OCI-LY3 (cell line): ENCODE measurements around the gene CLDN9.

Source experiments
- H2AFZ ChIP-seq: fragments of 200-600, 300-600 bp; shearing (Covaris generic); 2 replicates; pipeline ENCODE4 v1.6.0; 2014; ENCODE audit warnings: antibody characterized with exemption, low read depth, low read length
- H3K27ac ChIP-seq: fragments of 200-600, 300-600 bp; sonication (generic); 2 replicates; pipeline ENCODE4 v1.5.1; 2014; ENCODE audit warnings: mild to moderate bottlenecking, low read length, moderate library complexity, mixed read lengths
- H3K27me3 ChIP-seq: fragments of 200-600, 300-600 bp; sonication (generic); 2 replicates; pipeline ENCODE4 v1.6.1; 2014; ENCODE audit warnings: low read depth, low read length, mixed read lengths
- H3K36me3 ChIP-seq: fragments of 200-600, 300-600 bp; sonication (generic); replicated peaks from 2 replicates; pipeline ENCODE3; 2014; ENCODE audit warnings: low read depth, low read length, mixed read lengths
- H3K4me1 ChIP-seq: fragments of 300-600, 200-600 bp; sonication (generic); 2 replicates; pipeline ENCODE4 v1.6.1; 2014; ENCODE audit warnings: low read length, mixed read lengths
- H3K4me2 ChIP-seq: fragments of 200-600, 300-600 bp; sonication (generic); 2 replicates; pipeline ENCODE4 v1.6.1; 2014; ENCODE audit warnings: low read length, mixed read lengths
- H3K4me3 ChIP-seq: fragments of 300-600, 200-600 bp; sonication (generic); 2 replicates; pipeline ENCODE4 v1.5.1; 2014; ENCODE audit warnings: antibody characterized with exemption, mild to moderate bottlenecking, low read length, moderate library complexity
- H3K79me2 ChIP-seq: fragments of 300-600, 200-600 bp; shearing (Covaris generic); 2 replicates; pipeline ENCODE4 v1.6.1; 2014; ENCODE audit warnings: mild to moderate bottlenecking, low read length, mixed read lengths
- H3K9ac ChIP-seq: fragments of 300-600, 200-600 bp; shearing (Covaris generic); 2 replicates; pipeline ENCODE4 v1.6.0; 2014; ENCODE audit warnings: mild to moderate bottlenecking, low read length, moderate library complexity
- H3K9me3 ChIP-seq: fragments of 200-600, 300-600 bp; shearing (Covaris generic); 2 replicates; pipeline ENCODE4 v1.6.1; 2014; ENCODE audit warnings: low read length, mixed read lengths; ENCODE audit not compliant: insufficient read depth
- H4K20me1 ChIP-seq: fragments of 200-600, 300-600 bp; sonication (generic); 2 replicates; pipeline ENCODE4 v1.6.1; 2016; ENCODE audit warnings: low read length, mixed read lengths; ENCODE audit not compliant: insufficient read depth
- CTCF ChIP-seq: fragments of 200-600, 300-600 bp; sonication (generic); IDR thresholded peaks from 2 replicates; pipeline ENCODE4 v1.5.1; 2014; ENCODE audit warnings: antibody characterized with exemption, low read length, low read depth
- EZH2phosphoT487 ChIP-seq: fragments of 200-600 bp; shearing (Covaris generic); IDR thresholded peaks from 2 replicates; pipeline ENCODE4 v1.6.1; 2018; ENCODE audit warnings: antibody characterized with exemption, mixed run types, low read depth

CLDN9 gene

DNA sequence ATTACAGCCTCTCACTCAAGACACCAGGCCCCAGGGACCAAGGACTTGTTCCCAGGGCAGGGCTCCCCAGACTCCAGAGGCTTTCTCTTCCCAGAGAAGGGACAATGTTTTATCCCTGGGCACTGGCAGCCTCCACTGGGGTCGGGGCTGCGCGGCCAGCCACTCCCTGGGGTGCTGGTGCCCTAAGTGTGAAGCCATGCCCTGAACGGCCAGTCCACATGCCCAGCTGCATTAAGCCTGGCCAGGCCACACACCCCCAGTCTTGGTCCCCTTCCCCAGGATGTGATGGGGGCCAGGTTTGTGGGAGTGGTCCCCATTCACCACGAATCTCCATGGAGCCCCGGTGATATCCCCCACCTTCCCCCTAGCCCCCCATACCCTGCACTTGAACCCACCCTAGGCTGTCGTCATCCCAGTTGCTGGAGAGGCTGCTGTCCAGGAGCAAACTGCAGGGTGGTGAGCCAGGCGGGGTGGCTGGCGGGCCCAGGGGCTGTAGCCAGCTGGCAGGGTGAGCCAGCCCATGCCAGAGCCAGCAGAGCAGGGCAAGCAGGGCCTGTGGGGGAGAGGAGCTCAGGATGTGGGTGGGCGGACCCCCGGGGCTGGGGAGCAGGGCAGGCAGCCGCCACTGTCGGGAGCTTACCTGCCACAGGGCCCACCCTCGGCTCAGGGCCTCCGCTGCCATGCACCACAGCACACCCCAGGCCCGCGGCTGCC lies 39.0 kb upstream of the CLDN9 start:
- no peak overlapping the region for H3K9ac ChIP-seq
- H2AFZ ChIP-seq, result no peak overlapping the region
- H3K36me3 ChIP-seq, result peaks cover 47% of the 10 kb centered on the region
- H3K27me3 ChIP-seq, result no peaks in the 10 kb centered on the region
- H3K9me3 ChIP-seq, result no peaks in the 10 kb centered on the region
- H3K4me1 ChIP-seq, result peaks cover 10% of the 10 kb centered on the region; the same call in 1 of the 2 replicates
- peaks cover 41% of the 10 kb centered on the region for H3K79me2 ChIP-seq
- TF ChIP-seq CTCF (no peak), EZH2phosphoT487 (no peak)
- no peak overlapping the region for H3K27ac ChIP-seq
- no peak overlapping the region for H3K4me2 ChIP-seq
- H4K20me1 ChIP-seq, result peaks cover 29% of the 10 kb centered on the region
- H3K4me3 ChIP-seq, result no peak overlapping the region

DNA sequence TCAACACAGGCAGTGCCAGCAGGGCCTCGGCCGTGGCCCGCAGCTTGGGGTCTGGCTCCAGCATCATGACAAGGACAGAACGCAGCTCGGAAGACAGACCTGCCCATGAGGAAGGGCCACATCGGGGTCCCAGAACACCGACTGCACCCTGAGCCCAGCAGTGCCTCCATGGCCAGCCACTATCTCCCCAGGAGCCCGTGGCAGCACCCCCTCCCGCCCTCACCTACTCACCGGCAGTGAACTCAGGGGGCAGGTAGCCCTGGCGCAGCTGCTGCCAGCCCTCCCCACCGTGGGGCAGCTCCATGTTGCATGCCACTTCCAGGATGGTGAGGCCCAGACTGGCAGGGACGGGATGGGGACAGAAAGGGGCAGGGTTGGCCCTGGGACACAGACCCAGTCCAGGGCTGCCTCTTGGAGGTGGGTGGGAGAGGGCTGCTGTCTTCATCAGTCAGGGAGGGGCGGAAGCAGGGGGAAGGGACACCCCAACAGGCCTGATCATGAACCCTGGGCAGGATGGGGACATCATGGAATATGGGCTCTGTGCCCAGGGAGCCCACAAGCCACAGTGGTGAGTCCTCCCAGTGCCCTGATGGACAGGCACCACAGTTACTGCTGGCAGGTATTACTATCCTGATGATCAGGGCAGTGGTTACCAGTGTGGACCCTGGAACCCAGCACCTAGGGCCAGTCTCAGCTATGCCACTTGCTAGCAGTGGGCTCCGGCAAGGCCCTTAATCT lies 38.2 kb upstream of the CLDN9 start:
- no peak overlapping the region for H2AFZ ChIP-seq
- no peak overlapping the region for H3K4me2 ChIP-seq
- TF ChIP-seq EZH2phosphoT487 (no peak), CTCF (no peak)
- peaks cover 47% of the 10 kb centered on the region for H3K79me2 ChIP-seq
- peaks cover 10% of the 10 kb centered on the region; the same call in 1 of the 2 replicates for H3K4me1 ChIP-seq
- H4K20me1 ChIP-seq, result peaks cover 29% of the 10 kb centered on the region
- H3K4me3 ChIP-seq, result no peak overlapping the region
- H3K9ac ChIP-seq, result no peak overlapping the region
- H3K9me3 ChIP-seq, result no peaks in the 10 kb centered on the region
- peaks cover 47% of the 10 kb centered on the region for H3K36me3 ChIP-seq
- H3K27me3 ChIP-seq, result no peaks in the 10 kb centered on the region
- no peak overlapping the region for H3K27ac ChIP-seq

- H3K79me2 ChIP-seq, result peaks cover 47% of the 10 kb centered on the region
Measured at GRCh38 chr16:2975161-2975795, 37.4 kb upstream of the CLDN9 start.

More at GRCh38 chr16:2975161-2975795, 37.4 kb upstream of the CLDN9 start:
- peaks cover 27% of the 10 kb centered on the region for H4K20me1 ChIP-seq
- no peak overlapping the region for H3K4me3 ChIP-seq
- H2AFZ ChIP-seq, result no peak overlapping the region
- TF ChIP-seq EZH2phosphoT487 (no peak), CTCF (no peak)
- no peak overlapping the region for H3K4me2 ChIP-seq
- H3K9me3 ChIP-seq, result no peaks in the 10 kb centered on the region
- no peak overlapping the region for H3K9ac ChIP-seq
- peaks cover 10% of the 10 kb centered on the region; the same call in 1 of the 2 replicates for H3K4me1 ChIP-seq
- H3K27ac ChIP-seq, result no peak overlapping the region
- H3K36me3 ChIP-seq, result peaks cover 47% of the 10 kb centered on the region
- no peaks in the 10 kb centered on the region for H3K27me3 ChIP-seq
